ENCODE results near the gene COQ10A. TPM values are rescaled to one million over a fixed set of nuclear protein-coding genes. Genes with fewer than 3 reads are reported as not detected.

The COQ10A gene
- total and polyA plus RNA-seq, 10 of the 15 experiments (the other 5 are each of a cell fraction or from before 2014, with no cell fraction given) = 3.3 to 19.5 (median 6.9) TPM

- ATAC-seq (no peak), FAIRE-seq (no peak), DNase-seq (ENCODE audit: low read depth, low spot score) (no peak)
- Histone ChIP-seq H3K79me2 (ENCODE audit: control insufficient read depth, insufficient read depth, low read length) (peaks cover 18% of the 10 kb centered on the region), H3K4me1 (ENCODE audit: control insufficient read depth, insufficient read depth, low read length) (no peaks in the 10 kb centered on the region), H3K36me3 (ENCODE audit: control insufficient read depth in 2 of 2, insufficient read depth in 2 of 2, low read length in 1 of 2) (peaks cover 2 to 27% of the 10 kb centered on the region in 2 experiments; a peak in 3 of 4 replicates), H4K20me1 (ENCODE audit: control insufficient read depth, insufficient read depth) (no peaks in the 10 kb centered on the region), H3K4me2 (ENCODE audit: control insufficient read depth, insufficient read depth) (no peak overlapping the region), H3K27me3 (replicated peaks in 1 of 2; ENCODE audit: control insufficient read depth in 2 of 2, insufficient read depth in 2 of 2, low read length in 1 of 2) (no peaks in the 10 kb centered on the region), H3K9ac (ENCODE audit: control insufficient read depth, insufficient read depth, low read length) (no peak overlapping the region), H2AFZ (ENCODE audit: control insufficient read depth, low read depth, low read length) (no peak overlapping the region), H3K27ac (ENCODE audit: control insufficient read depth, insufficient read depth) (no peak overlapping the region), H3K4me3 (no peak overlapping the region), H3K9me3 (replicated peaks; ENCODE audit: control insufficient read depth, insufficient read depth, low read length) (no peaks in the 10 kb centered on the region)
- TF ChIP-seq FOXK2 (IDR thresholded peaks at IDR 0.05) (no peak), MXI1 (IDR thresholded peaks at IDR 0.05; ENCODE audit: low read depth, low read length) (no peak), E2F4 (IDR thresholded peaks at IDR 0.05; ENCODE audit: low read depth, low read length) (no peak), FOS (IDR thresholded peaks at IDR 0.05; ENCODE audit: borderline replicate concordance, extremely low read depth, insufficient read length) (no peak), CEBPB (IDR thresholded peaks at IDR 0.05; ENCODE audit: borderline replicate concordance in 1 of 2, low read depth in 2 of 2, low read length in 2 of 2) (no peak), BMI1 (IDR thresholded peaks at IDR 0.05; ENCODE audit: borderline replicate concordance) (no peak), SRF (IDR thresholded peaks at IDR 0.05; ENCODE audit: low read depth in 2 of 2, low read length in 2 of 2) (peak; percentile 26 to 66; a peak in 1 of 4 replicates), EGR1 (IDR thresholded peaks at IDR 0.05; ENCODE audit: borderline replicate concordance in 1 of 2, low read depth in 2 of 2, low read length in 2 of 2) (no peak)
- ChIA-PET POLR2A (interaction anchor here (0.5 to 0.6 kb wide), 2 partner anchors 21 to 202 kb away, joined by 3 to 5 read pairs; no protein-coding TSS in a partner anchor), CTCF (interaction anchor here (0.6 to 1.3 kb wide), 4 partner anchors 10 to 175 kb away, joined by 3 to 4 read pairs (median 3); no protein-coding TSS in a partner anchor), RAD21 (ENCODE audit: unreplicated experiment) (no interaction called here), SMC1A (ENCODE audit: uncharacterized antibody, unreplicated experiment) (interaction anchor here (2.1 to 2.6 kb wide), 2 partner anchors 172 to 176 kb away, joined by 5 to 9 read pairs; no protein-coding TSS in a partner anchor)
- 82% methylated on average over 3 of the region's 3 CpGs for WGBS (ENCODE audit: insufficient coverage, insufficient replicate concordance, low lambda C conversion rate, missing lambda C conversion rate)
- in situ Hi-C loops (cut with MboI) (no loop called here), intact Hi-C loops (cut with micrococcal nuclease; ENCODE audit: unreplicated experiment) (no loop called here)
- BruUV-seq (replicated peaks) = no TSS peak
Observed at GRCh38 chr12:56288705-56289387, 22.1 kb downstream of the COQ10A start.
